HCT116 (cell line): Measurements from ENCODE around the gene NPSR1. TPM values are rescaled to one million over a fixed set of nuclear protein-coding genes. Genes with fewer than 3 reads are reported as not detected.
"Not testable (repeated sequence)": the region's sequence is repeated elsewhere in the genome, so short reads cannot be mapped to it uniquely, and the experiment has no call there.

Source experiments
- ATAC-seq: fragments of 200-7000 bp; cut with Tn5 transposase; 2 replicates; pipeline ENCODE4 v1.9.1; 2020; ENCODE audit warnings: mild to moderate bottlenecking, moderate library complexity
- BruUV-seq: library from RNA; stranded (reverse); fragments of 400-500 nt; replicated peaks from 2 replicates; lab custom pipeline; 2021; lab: Mats Ljungman, UMichigan
- CTCF ChIA-PET: fragments of 300-600 bp; sonication (Branson Sonifier 250); formaldehyde crosslinking; loops from one replicate; lab custom pipeline; 2021; ENCODE audit warnings: antibody characterized with exemption; lab: Charles Lee
- POLR2A ChIA-PET: fragments of 300-600, 350-600 bp; sonication (Branson Sonifier 250); formaldehyde crosslinking; loops from one replicate; lab custom pipeline; 2021; ENCODE audit warnings: antibody characterized with exemption; lab: Charles Lee
- RAD21 ChIA-PET, 2 experiments: fragments of 300-600 bp; sonication (Branson Sonifier 250); formaldehyde crosslinking; loops; one replicate each; lab custom pipeline; 2023; ENCODE audit warnings: low total read pairs in 2 of 2; ENCODE audit not compliant: uncharacterized antibody in 2 of 2, unreplicated experiment in 2 of 2, low non-redundant PET in 1 of 2; lab: Charles Lee
- DNase-seq: peaks from one replicate; pipeline ENCODE4 v3.0.0-alpha.2; 2010; ENCODE audit warnings: low read depth, low spot score
- H2AFZ ChIP-seq: fragments of 200-600 bp; shearing (Covaris generic), sonication (generic); 2 replicates; pipeline ENCODE4 v1.6.1; 2017; ENCODE audit warnings: low read depth, mixed run types, mixed read lengths, antibody characterized with exemption, low read length; ENCODE audit not compliant: poor library complexity, severe bottlenecking
- H3K27ac ChIP-seq: 2 replicates; pipeline ENCODE4 v1.5.1; 2012; ENCODE audit warnings: low read depth, low read length
- H3K27me3 ChIP-seq: fragments of 200-600 bp; sonication (generic); 2 replicates; pipeline ENCODE4 v1.6.1; 2016; ENCODE audit warnings: mixed run types, low read length, mixed read lengths; ENCODE audit not compliant: insufficient read depth
- H3K36me3 ChIP-seq, 2 experiments: fragments of 200-500 bp in 1 of 2; fragments of 200-600 bp in 1 of 2; sonication (Bioruptor generic) in 1 of 2; sonication (generic) in 1 of 2; 2 replicates each; pipeline versions ENCODE4 v1.5.1 to v1.6.1; 2014 to 2016; ENCODE audit warnings: low read length in 2 of 2, inconsistent platforms in 1 of 2, mixed read lengths in 1 of 2, mixed run types in 1 of 2; ENCODE audit not compliant: insufficient read depth in 2 of 2, control insufficient read depth in 1 of 2
- H3K4me1 ChIP-seq, 2 experiments: fragments of 200-600 bp in 1 of 2; sonication (generic) in 1 of 2; 2 replicates each; pipeline versions ENCODE4 v1.5.1 to v1.6.1; 2012 to 2017; ENCODE audit warnings: low read length in 2 of 2, inconsistent platforms in 1 of 2, mild to moderate bottlenecking in 1 of 2, mixed read lengths in 1 of 2, mixed run types in 1 of 2, moderate library complexity in 1 of 2; ENCODE audit not compliant: insufficient read depth in 2 of 2, control insufficient read depth in 1 of 2
- H3K4me2 ChIP-seq: fragments of 200-600 bp; sonication (generic); 2 replicates; pipeline ENCODE4 v1.6.1; 2017; ENCODE audit warnings: mixed run types, low read length, mixed read lengths
- H3K4me3 ChIP-seq, 2 experiments: fragments of 200-600 bp in 1 of 2; sonication (generic) in 1 of 2; replicated peaks in 1 of 2; 2 replicates each; pipeline ENCODE4 v1.5.1; 2011 to 2016; ENCODE audit warnings: low read length in 2 of 2, control low read depth in 1 of 2, low read depth in 1 of 2, mild to moderate bottlenecking in 1 of 2, mixed read lengths in 1 of 2, mixed run types in 1 of 2
- H3K79me2 ChIP-seq: fragments of 200-600 bp; sonication (generic); 2 replicates; pipeline ENCODE4 v1.6.1; 2017; ENCODE audit warnings: mild to moderate bottlenecking, mixed run types, low read length, moderate library complexity, mixed read lengths; ENCODE audit not compliant: insufficient read depth
- H3K9ac ChIP-seq: fragments of 200-600 bp; sonication (generic); 2 replicates; pipeline ENCODE4 v1.6.1; 2016; ENCODE audit warnings: low read length, mixed read lengths
- H3K9me2 ChIP-seq: fragments of 200-600 bp; sonication (generic), shearing (Covaris generic); 2 replicates; pipeline ENCODE4 v1.6.1; 2017; ENCODE audit warnings: mixed run types, mild to moderate bottlenecking, moderate library complexity; ENCODE audit not compliant: insufficient read depth
- H3K9me3 ChIP-seq, 2 experiments: fragments of 200-500 bp in 1 of 2; fragments of 200-600 bp in 1 of 2; sonication (Bioruptor generic) in 1 of 2; sonication (generic) in 1 of 2; 2 replicates each; pipeline ENCODE4 v1.6.1; 2014 to 2017; ENCODE audit warnings: low read length in 2 of 2, mixed read lengths in 2 of 2, inconsistent platforms in 1 of 2, low read depth in 1 of 2, mild to moderate bottlenecking in 1 of 2, mixed run types in 1 of 2, moderate library complexity in 1 of 2; ENCODE audit not compliant: control insufficient read depth in 1 of 2, insufficient read depth in 1 of 2
- H4K20me1 ChIP-seq: fragments of 200-600 bp; sonication (generic), shearing (Covaris generic); 2 replicates; pipeline ENCODE4 v1.6.1; 2017; ENCODE audit warnings: mixed run types, mild to moderate bottlenecking, moderate library complexity; ENCODE audit not compliant: insufficient read depth
- intact Hi-C: fragments of 100-400 bp; cut with micrococcal nuclease; formaldehyde crosslinking; loops from 2 replicates; pipeline ENCODE4 v1.10.0; 2022
- total RNA-seq: library from RNA; stranded (reverse); gene quantifications from one replicate; pipeline ENCODE4 v1.2.1, GENCODE V29; 2021; ENCODE audit not compliant: unreplicated experiment

The NPSR1 gene
- total RNA-seq, 1 experiment from 2014 or later = not detected

DNA sequence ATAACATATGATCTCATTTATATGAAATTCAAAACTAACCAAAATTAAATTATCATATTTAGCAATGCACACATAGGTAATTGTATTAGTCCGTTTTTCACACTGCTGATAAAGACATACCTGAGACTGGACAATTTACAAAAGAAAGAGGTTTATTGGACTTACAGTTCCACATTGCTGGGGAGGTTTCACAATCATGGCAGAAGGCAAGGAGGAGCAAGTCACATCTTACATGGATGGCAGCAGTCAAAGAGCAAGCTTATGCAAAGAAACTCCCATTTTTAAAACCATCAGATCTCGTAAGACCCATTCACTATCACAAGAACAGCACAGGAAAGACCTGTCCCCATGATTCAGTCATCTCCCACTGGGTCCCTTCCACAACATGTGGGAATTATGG is 200.4 kb downstream of the NPSR1 start:
- H4K20me1 ChIP-seq, H3K36me3 ChIP-seq, H3K9me3 ChIP-seq, H3K4me1 ChIP-seq, H3K4me3 ChIP-seq, DNase-seq, H2AFZ ChIP-seq, H3K9me2 ChIP-seq, H3K79me2 ChIP-seq, RAD21 ChIA-PET, intact Hi-C loops, POLR2A ChIA-PET, BruUV-seq, H3K27ac ChIP-seq, ATAC-seq, H3K4me2 ChIP-seq, H3K9ac ChIP-seq, H3K27me3 ChIP-seq, CTCF ChIA-PET: not testable (repeated sequence)

GRCh38 chr7:34859281-34859680 is 201.3 kb downstream of the NPSR1 start:
- ATAC-seq, H3K4me3 ChIP-seq, CTCF ChIA-PET, H3K9ac ChIP-seq, H3K36me3 ChIP-seq, RAD21 ChIA-PET, H3K27ac ChIP-seq, BruUV-seq, H3K79me2 ChIP-seq, POLR2A ChIA-PET, H3K9me2 ChIP-seq, H3K27me3 ChIP-seq, intact Hi-C loops, H2AFZ ChIP-seq, H4K20me1 ChIP-seq, DNase-seq, H3K4me1 ChIP-seq, H3K9me3 ChIP-seq, H3K4me2 ChIP-seq: not testable (repeated sequence)

DNA sequence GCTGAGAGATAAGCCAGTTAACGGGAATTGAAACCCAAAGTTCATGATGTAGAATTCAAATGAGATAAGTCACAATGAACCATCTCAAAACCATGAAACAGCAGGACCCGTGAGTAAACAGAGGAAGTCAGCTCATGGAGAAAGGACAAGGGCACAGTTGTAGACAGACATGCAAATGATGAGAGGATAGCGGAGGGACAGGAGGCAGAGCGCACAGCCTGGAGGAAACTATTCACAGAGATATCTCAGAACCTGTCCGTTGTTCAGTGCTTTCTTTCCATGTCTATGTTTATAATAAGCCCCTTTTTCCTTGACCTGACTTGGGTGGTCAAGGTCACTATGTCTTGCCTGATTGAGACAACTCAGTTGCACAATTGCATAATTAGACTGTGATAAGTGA is 208.2 kb downstream of the NPSR1 start:
- H3K9ac ChIP-seq, H3K27me3 ChIP-seq, intact Hi-C loops, H3K9me2 ChIP-seq, H3K4me3 ChIP-seq, H3K4me2 ChIP-seq, H3K36me3 ChIP-seq, H3K27ac ChIP-seq, H2AFZ ChIP-seq, RAD21 ChIA-PET, POLR2A ChIA-PET, BruUV-seq, H3K9me3 ChIP-seq, H4K20me1 ChIP-seq, DNase-seq, H3K79me2 ChIP-seq, ATAC-seq, CTCF ChIA-PET: not testable (repeated sequence)
- H3K4me1 ChIP-seq = peaks cover 16 to 23% of the 10 kb centered on the region in 2 experiments; a peak in 3 of 4 replicates
